Neural progenitor cell (in vitro differentiated cells): ENCODE measurements around the gene SIX3. TPM values are rescaled to one million over a fixed set of nuclear protein-coding genes. Genes with fewer than 3 reads are reported as not detected.

Experiments used
- DNase-seq: peaks from one replicate; pipeline ENCODE4 v3.0.0-alpha.2; 2016; ENCODE audit warnings: low spot score
- H2AFZ ChIP-seq: fragments of 200-600 bp; sonication (generic); replicated peaks from 2 replicates; pipeline ENCODE4 v1.6.1; 2016; ENCODE audit warnings: antibody characterized with exemption
- H3F3A ChIP-seq: fragments of 200-600 bp; sonication (generic); 2 replicates; pipeline ENCODE4 v1.6.1; 2016; ENCODE audit warnings: antibody characterized with exemption, low read depth
- H3K27ac ChIP-seq: fragments of 200-600 bp; sonication (generic); 2 replicates; pipeline ENCODE4 v1.5.1; 2016; ENCODE audit warnings: mild to moderate bottlenecking
- H3K27me3 ChIP-seq: fragments of 200-600 bp; sonication (generic); 2 replicates; pipeline ENCODE4 v1.6.1; 2016; ENCODE audit warnings: mild to moderate bottlenecking, moderate library complexity
- H3K36me3 ChIP-seq: fragments of 200-600 bp; sonication (generic); 2 replicates; pipeline ENCODE4 v1.5.1; 2016
- H3K4me1 ChIP-seq: fragments of 200-600 bp; sonication (generic); 2 replicates; pipeline ENCODE4 v1.6.1; 2016; ENCODE audit warnings: mixed run types
- H3K4me2 ChIP-seq: fragments of 200-600 bp; sonication (generic); 2 replicates; pipeline ENCODE4 v1.6.1; 2016
- H3K4me3 ChIP-seq: fragments of 200-600 bp; sonication (generic); 2 replicates; pipeline ENCODE4 v1.5.1; 2016
- H3K79me2 ChIP-seq: fragments of 200-600 bp; sonication (generic); 2 replicates; pipeline ENCODE4 v1.6.1; 2016; ENCODE audit warnings: low read depth
- H3K9ac ChIP-seq: fragments of 200-600 bp; sonication (generic); 2 replicates; pipeline ENCODE4 v1.6.1; 2016
- H3K9me3 ChIP-seq: fragments of 200-600 bp; sonication (generic); 2 replicates; pipeline ENCODE4 v1.5.1; 2016; ENCODE audit warnings: low read depth
- H4K20me1 ChIP-seq: fragments of 200-600 bp; sonication (generic); 2 replicates; pipeline ENCODE4 v1.6.1; 2016; ENCODE audit warnings: low read depth
- H3K27ac Mint-ChIP-seq: 3 replicates; pipeline ENCODE4 v1.8.0; 2021; ENCODE audit warnings: mixed read lengths
- H3K27me3 Mint-ChIP-seq: 2 replicates; pipeline ENCODE4 v1.8.0; 2022; ENCODE audit warnings: low read depth, mild to moderate bottlenecking, inconsistent platforms, moderate library complexity, mixed read lengths; ENCODE audit not compliant: insufficient read depth
- H3K36me3 Mint-ChIP-seq: 3 replicates; pipeline ENCODE4 v1.8.0; 2021; ENCODE audit warnings: mixed read lengths
- H3K4me1 Mint-ChIP-seq: 3 replicates; pipeline ENCODE4 v1.8.0; 2021; ENCODE audit warnings: mixed read lengths
- H3K4me3 Mint-ChIP-seq: 3 replicates; pipeline ENCODE4 v1.8.0; 2021; ENCODE audit warnings: mild to moderate bottlenecking, moderate library complexity, mixed read lengths
- H3K9me3 Mint-ChIP-seq: 3 replicates; pipeline ENCODE4 v1.8.0; 2020; ENCODE audit warnings: mixed read lengths
- EZH2 ChIP-seq: fragments of 200-600 bp; sonication (generic); IDR thresholded peaks from 2 replicates; pipeline ENCODE4 v1.6.1; 2017; ENCODE audit warnings: antibody characterized with exemption, mild to moderate bottlenecking, moderate library complexity
- EZH2phosphoT487 ChIP-seq: fragments of 200-600 bp; sonication (generic); IDR thresholded peaks from 2 replicates; pipeline ENCODE4 v1.6.1; 2017; ENCODE audit warnings: antibody characterized with exemption
- total RNA-seq: library from RNA; depleted of rRNA; stranded (reverse); fragments of >200 nt; gene quantifications from 2 replicates; pipeline ENCODE4 v1.2.3, GENCODE V29; 2015; ENCODE audit warnings: low replicate concordance
- TF ChIP-seq, protein P1 (sequence below): fragments of 200-600 bp; sonication (generic); IDR thresholded peaks from 2 replicates; pipeline ENCODE4 v1.5.1; 2017; ENCODE audit warnings: antibody characterized with exemption, mild to moderate bottlenecking

The SIX3 gene
- total RNA-seq, 1 donor from 2014 or later: 14.5 TPM

DNA sequence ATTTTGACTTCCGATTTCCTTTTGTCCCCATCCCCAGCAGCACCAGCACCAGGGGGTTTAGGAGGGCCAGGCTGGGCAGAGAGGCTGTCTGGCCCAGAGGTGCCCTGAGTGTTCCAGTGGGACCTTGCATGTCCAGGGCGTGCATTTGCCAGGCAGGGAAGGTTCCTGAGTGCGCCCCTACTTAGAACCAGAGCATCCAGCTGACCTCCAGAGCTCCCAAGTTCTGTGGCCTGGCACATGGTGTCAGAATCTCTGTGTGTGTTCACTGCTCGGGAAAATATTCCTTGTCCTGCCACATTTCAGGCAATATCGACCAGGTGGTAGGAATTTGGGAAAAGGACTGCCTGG lies 5.5 kb downstream of the SIX3 start:
- H2AFZ ChIP-seq: no peak overlapping the region
- peaks cover 90% of the 10 kb centered on the region for H4K20me1 ChIP-seq
- Mint-ChIP-seq H3K27ac (no peak overlapping the region), H3K27me3 (peaks cover 68% of the 10 kb centered on the region), H3K4me1 (peaks cover 45% of the 10 kb centered on the region), H3K4me3 (no peak overlapping the region), H3K9me3 (no peaks in the 10 kb centered on the region), H3K36me3 (peaks cover 2% of the 10 kb centered on the region)
- peaks cover 86% of the 10 kb centered on the region for H3K79me2 ChIP-seq
- TF ChIP-seq EZH2phosphoT487: no peak
- TF ChIP-seq, protein P1, sequence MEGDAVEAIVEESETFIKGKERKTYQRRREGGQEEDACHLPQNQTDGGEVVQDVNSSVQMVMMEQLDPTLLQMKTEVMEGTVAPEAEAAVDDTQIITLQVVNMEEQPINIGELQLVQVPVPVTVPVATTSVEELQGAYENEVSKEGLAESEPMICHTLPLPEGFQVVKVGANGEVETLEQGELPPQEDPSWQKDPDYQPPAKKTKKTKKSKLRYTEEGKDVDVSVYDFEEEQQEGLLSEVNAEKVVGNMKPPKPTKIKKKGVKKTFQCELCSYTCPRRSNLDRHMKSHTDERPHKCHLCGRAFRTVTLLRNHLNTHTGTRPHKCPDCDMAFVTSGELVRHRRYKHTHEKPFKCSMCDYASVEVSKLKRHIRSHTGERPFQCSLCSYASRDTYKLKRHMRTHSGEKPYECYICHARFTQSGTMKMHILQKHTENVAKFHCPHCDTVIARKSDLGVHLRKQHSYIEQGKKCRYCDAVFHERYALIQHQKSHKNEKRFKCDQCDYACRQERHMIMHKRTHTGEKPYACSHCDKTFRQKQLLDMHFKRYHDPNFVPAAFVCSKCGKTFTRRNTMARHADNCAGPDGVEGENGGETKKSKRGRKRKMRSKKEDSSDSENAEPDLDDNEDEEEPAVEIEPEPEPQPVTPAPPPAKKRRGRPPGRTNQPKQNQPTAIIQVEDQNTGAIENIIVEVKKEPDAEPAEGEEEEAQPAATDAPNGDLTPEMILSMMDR: no peak
- no peak for TF ChIP-seq EZH2
- no peaks in the 10 kb centered on the region for H3K36me3 ChIP-seq
- no peak overlapping the region for H3K9ac ChIP-seq
- H3K4me3 ChIP-seq: peak overlapping the region; percentile 96
- peaks cover 92% of the 10 kb centered on the region for H3F3A ChIP-seq
- H3K9me3 ChIP-seq: no peaks in the 10 kb centered on the region
- peak overlapping the region; percentile 45 for H3K27ac ChIP-seq
- H3K4me2 ChIP-seq: peak overlapping the region; percentile 99
- H3K27me3 ChIP-seq: peaks cover 79% of the 10 kb centered on the region
- DNase-seq: no peak
- H3K4me1 ChIP-seq: peaks cover 71% of the 10 kb centered on the region

DNA sequence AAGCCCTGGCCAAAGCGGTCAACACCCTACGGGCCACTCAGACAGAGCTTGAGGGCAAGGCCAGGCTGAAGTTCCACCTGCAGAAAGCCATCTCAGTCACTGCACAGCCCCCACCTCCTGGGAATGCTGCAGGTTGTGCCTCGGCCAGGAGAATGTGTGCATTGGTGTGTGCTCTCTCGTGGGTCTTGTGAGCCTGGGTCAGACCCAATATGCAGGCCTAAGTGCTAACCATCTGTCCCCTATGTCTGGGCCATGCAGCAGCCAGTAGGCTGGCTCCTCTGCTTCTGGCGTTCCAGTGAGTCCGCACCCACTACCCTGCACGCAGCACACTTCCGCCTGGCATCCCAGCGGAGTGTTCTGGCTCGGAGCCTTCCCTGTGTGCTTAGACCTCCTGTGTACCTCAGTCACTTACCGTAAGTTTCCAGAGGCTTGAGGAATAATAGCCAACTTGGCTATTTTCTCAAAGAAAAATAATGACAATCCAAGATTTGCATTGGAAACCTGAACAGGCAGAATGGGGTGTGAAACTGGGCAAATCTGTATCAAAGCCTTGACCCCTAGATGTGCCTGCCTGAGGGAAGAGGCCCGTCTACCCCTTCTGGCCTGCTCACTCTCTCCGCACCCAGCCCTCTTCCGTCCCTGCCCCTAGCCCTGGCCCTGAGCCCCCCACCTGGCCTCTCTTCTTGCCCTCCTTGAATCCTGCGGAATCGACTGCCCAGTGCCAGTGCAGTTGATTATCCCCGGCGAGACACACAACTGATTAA lies 7.2 kb downstream of the SIX3 start:
- Mint-ChIP-seq H3K27me3 (peaks cover 68% of the 10 kb centered on the region), H3K27ac (peak overlapping the region; percentile 64), H3K4me3 (peak overlapping the region; percentile 74), H3K4me1 (peaks cover 49% of the 10 kb centered on the region), H3K36me3 (peaks cover 2% of the 10 kb centered on the region), H3K9me3 (no peaks in the 10 kb centered on the region)
- TF ChIP-seq, protein P1: no peak
- no peak for TF ChIP-seq EZH2phosphoT487
- TF ChIP-seq EZH2: no peak
- H2AFZ ChIP-seq: no peak overlapping the region
- H3K4me1 ChIP-seq: peaks cover 86% of the 10 kb centered on the region
- peak overlapping the region; percentile 99 for H3K4me2 ChIP-seq
- no peak for DNase-seq
- peak overlapping the region; percentile 89 for H3K27ac ChIP-seq
- H4K20me1 ChIP-seq: peaks cover 83% of the 10 kb centered on the region
- H3K9ac ChIP-seq: no peak overlapping the region
- no peaks in the 10 kb centered on the region for H3K36me3 ChIP-seq
- H3K4me3 ChIP-seq: peak overlapping the region; percentile 42
- H3K9me3 ChIP-seq: no peaks in the 10 kb centered on the region
- peaks cover 68% of the 10 kb centered on the region for H3K79me2 ChIP-seq
- peaks cover 92% of the 10 kb centered on the region for H3F3A ChIP-seq
- peaks cover 77% of the 10 kb centered on the region for H3K27me3 ChIP-seq

- Histone ChIP-seq H3K9ac (no peak overlapping the region), H3K79me2 (peaks cover 60% of the 10 kb centered on the region), H3K36me3 (no peaks in the 10 kb centered on the region), H3K9me3 (no peaks in the 10 kb centered on the region), H3F3A (peaks cover 95% of the 10 kb centered on the region), H3K4me2 (peak overlapping the region; percentile 99), H3K4me1 (peaks cover 93% of the 10 kb centered on the region), H4K20me1 (peaks cover 75% of the 10 kb centered on the region), H2AFZ (no peak overlapping the region), H3K4me3 (peak overlapping the region; percentile 42), H3K27me3 (peaks cover 77% of the 10 kb centered on the region), H3K27ac (peak overlapping the region; percentile 89)
- Mint-ChIP-seq H3K27me3 (peaks cover 69% of the 10 kb centered on the region), H3K36me3 (peaks cover 2% of the 10 kb centered on the region), H3K4me3 (peak overlapping the region; percentile 74), H3K4me1 (peaks cover 51% of the 10 kb centered on the region), H3K9me3 (no peaks in the 10 kb centered on the region), H3K27ac (peak overlapping the region; percentile 64)
- TF ChIP-seq EZH2phosphoT487 (no peak), EZH2 (no peak)
- TF ChIP-seq, protein P1: no peak
- peak; percentile 96 for DNase-seq
Observed at GRCh38 chr2:44949329-44950151, 8.0 kb downstream of the SIX3 start.
